CD14-positive monocyte (primary cell): Measurements from ENCODE around the gene ITGB2. TPM values are rescaled to one million over a fixed set of nuclear protein-coding genes. Genes with fewer than 3 reads are reported as not detected.

ENCODE experiments used
- DNase-seq, 3 donors: peaks; one replicate each; pipeline ENCODE4 v3.0.0-alpha.2; 2011 to 2022
- H2AFZ ChIP-seq: 2 replicates; pipeline ENCODE4 v1.6.0; 2012; ENCODE audit warnings: mild to moderate bottlenecking, low read depth, low read length, inconsistent platforms; ENCODE audit not compliant: insufficient read depth, poor library complexity, severe bottlenecking
- H3K27ac ChIP-seq, 2 donors: 1 replicate in 1 of 2; 2 replicates in 1 of 2; pipeline ENCODE4 v1.5.1; 2012 to 2013; ENCODE audit warnings: low read length in 2 of 2, control low read depth in 1 of 2, inconsistent platforms in 1 of 2, low read depth in 1 of 2, mild to moderate bottlenecking in 1 of 2
- H3K27me3 ChIP-seq, 2 donors: one replicate each; pipeline versions ENCODE4 v1.6.0 to v1.6.1; 2011 to 2013; ENCODE audit warnings: low read length in 2 of 2; ENCODE audit not compliant: control insufficient read depth in 2 of 2, insufficient read depth in 2 of 2
- H3K36me3 ChIP-seq, 2 donors: replicated peaks in 1 of 2; 1 replicate in 1 of 2; 2 replicates in 1 of 2; pipeline versions ENCODE4 v1.5.1 to v1.6.1; 2012 to 2013; ENCODE audit warnings: low read length in 2 of 2, control low read depth in 1 of 2, inconsistent platforms in 1 of 2, mild to moderate bottlenecking in 1 of 2; ENCODE audit not compliant: insufficient read depth in 2 of 2, control insufficient read depth in 1 of 2
- H3K4me1 ChIP-seq, 2 donors: 1 replicate in 1 of 2; 2 replicates in 1 of 2; pipeline versions ENCODE4 v1.5.1 to v1.6.1; 2012 to 2013; ENCODE audit warnings: low read length in 2 of 2, control low read depth in 1 of 2, inconsistent platforms in 1 of 2, mild to moderate bottlenecking in 1 of 2, moderate library complexity in 1 of 2; ENCODE audit not compliant: insufficient read depth in 2 of 2, control insufficient read depth in 1 of 2
- H3K4me2 ChIP-seq: replicated peaks from 2 replicates; pipeline ENCODE3; 2012; ENCODE audit warnings: low read length, moderate library complexity, mild to moderate bottlenecking; ENCODE audit not compliant: poor library complexity, severe bottlenecking; ENCODE audit errors: extremely low read depth
- H3K4me3 ChIP-seq, 3 experiments: fragments of 200-600 bp in 1 of 3; sonication (generic) in 1 of 3; replicated peaks in 1 of 3; 1 replicate in 2 of 3; 2 replicates in 1 of 3; pipeline ENCODE4 v1.5.1; 2011 to 2013; ENCODE audit warnings: low read length in 3 of 3, mild to moderate bottlenecking in 3 of 3, control low read depth in 2 of 3, low read depth in 2 of 3, inconsistent platforms in 1 of 3, moderate library complexity in 1 of 3
- H3K79me2 ChIP-seq: 2 replicates; pipeline ENCODE4 v1.6.0; 2012; ENCODE audit warnings: mild to moderate bottlenecking, control low read depth, inconsistent platforms, low read length, moderate library complexity; ENCODE audit not compliant: insufficient read depth
- H3K9ac ChIP-seq: 2 replicates; pipeline ENCODE4 v1.6.0; 2017; ENCODE audit warnings: low read length, mild to moderate bottlenecking; ENCODE audit not compliant: insufficient read depth, poor library complexity, severe bottlenecking
- H3K9me3 ChIP-seq, 2 donors: replicated peaks in 1 of 2; 1 replicate in 1 of 2; 2 replicates in 1 of 2; pipeline versions ENCODE4 v1.5.1 to v1.6.1; 2012 to 2013; ENCODE audit warnings: low read length in 2 of 2, control low read depth in 1 of 2; ENCODE audit not compliant: control insufficient read depth in 1 of 2, insufficient read depth in 1 of 2
- H4K20me1 ChIP-seq: 2 replicates; pipeline ENCODE4 v1.6.0; 2012; ENCODE audit warnings: mild to moderate bottlenecking, low read length, control low read depth, moderate library complexity; ENCODE audit not compliant: insufficient read depth
- H3K27ac Mint-ChIP-seq, 7 donors: one replicate each; pipeline ENCODE4 v1.8.0; 2020; ENCODE audit warnings: mild to moderate bottlenecking in 7 of 7, mixed read lengths in 7 of 7, moderate library complexity in 6 of 7, inconsistent platforms in 2 of 7
- H3K27me3 Mint-ChIP-seq, 3 donors: one replicate each; pipeline ENCODE4 v1.8.0; 2021 to 2022; ENCODE audit warnings: low read depth in 3 of 3, mild to moderate bottlenecking in 3 of 3, mixed read lengths in 3 of 3, moderate library complexity in 3 of 3, inconsistent platforms in 1 of 3
- H3K36me3 Mint-ChIP-seq, 2 donors: one replicate each; pipeline ENCODE4 v1.8.0; 2020; ENCODE audit warnings: mixed read lengths in 2 of 2, inconsistent platforms in 1 of 2, mild to moderate bottlenecking in 1 of 2
- H3K4me1 Mint-ChIP-seq: one replicate; pipeline ENCODE4 v1.8.0; 2020; ENCODE audit warnings: mild to moderate bottlenecking, mixed read lengths
- H3K4me3 Mint-ChIP-seq, 2 donors: one replicate each; pipeline ENCODE4 v1.8.0; 2020; ENCODE audit warnings: mild to moderate bottlenecking in 2 of 2, mixed read lengths in 2 of 2, moderate library complexity in 1 of 2
- H3K9me3 Mint-ChIP-seq, 7 donors: one replicate each; pipeline ENCODE4 v1.8.0; 2020 to 2022; ENCODE audit warnings: mixed read lengths in 7 of 7, mild to moderate bottlenecking in 6 of 7, moderate library complexity in 6 of 7, inconsistent platforms in 2 of 7
- CTCF ChIP-seq: fragments of 200-600 bp; IDR thresholded peaks from one replicate; pipeline ENCODE4 v1.8.0; 2022; ENCODE audit warnings: antibody characterized with exemption, mild to moderate bottlenecking
- WGBS: methylation state at CpG from one replicate; pipeline ENCODE4 v1.1.5; 2013; ENCODE audit warnings: missing lambda C conversion rate; ENCODE audit not compliant: insufficient coverage; 5-methylcytosine and 5-hydroxymethylcytosine counted together
- intact Hi-C, 2 donors: fragments of 100-400 bp; cut with micrococcal nuclease; formaldehyde crosslinking; loops; one replicate each; pipeline versions ENCODE4 v1.15.0 to v1.15.1; 2023
- polyA plus RNA-seq, 3 donors: library from polyadenylated mRNA; depleted of rRNA in 1 of 3; unstranded in 2 of 3; stranded (reverse) in 1 of 3; fragments of 300-500 nt in 2 of 3; fragments of >200 nt in 1 of 3; fragmentation: Illumina TruSeq in 2 of 3; gene quantifications; 1 replicate in 2 of 3; 2 replicates in 1 of 3; pipeline ENCODE4 v1.2.3, GENCODE V29; 2012 to 2021

Gene ITGB2
- polyA plus RNA-seq, 3 donors: 1,470 to 1,628 (median 1,602) TPM

DNA sequence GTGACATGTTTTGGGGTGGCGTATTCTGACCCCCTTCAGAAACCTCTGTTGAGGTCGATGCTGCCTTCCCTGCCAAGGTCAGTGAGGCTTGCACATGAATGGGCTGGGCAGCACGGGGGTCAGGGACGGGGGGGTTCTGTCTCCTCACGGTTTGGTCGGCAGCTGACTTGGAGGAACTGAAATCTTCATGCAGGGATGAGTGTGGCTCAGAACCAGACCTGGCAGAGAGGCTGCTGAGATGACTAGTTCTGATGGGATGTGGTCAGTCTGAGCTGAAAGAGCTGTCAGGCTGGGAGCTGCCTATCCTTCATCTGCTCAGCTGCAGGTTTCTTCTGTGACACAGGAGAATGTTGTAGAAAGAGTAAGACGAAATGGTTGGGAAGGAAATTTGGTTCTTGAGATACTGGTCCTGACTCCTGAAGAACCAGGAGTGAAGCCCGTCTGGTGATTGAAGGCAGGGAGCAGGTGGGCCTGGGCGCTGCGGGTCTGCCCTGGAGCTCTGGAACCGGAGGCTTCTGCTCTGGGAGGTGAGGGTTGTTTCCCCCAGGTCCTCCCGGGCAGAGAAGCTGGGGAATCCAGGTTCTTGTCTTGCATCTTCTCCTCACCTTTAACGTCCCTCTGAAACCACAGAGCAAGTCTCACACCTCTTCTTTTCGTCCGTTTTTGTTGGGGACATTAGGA lies 22.4 kb upstream of the ITGB2 start:
- 91% methylated on average over 11 of the region's 15 CpGs for WGBS
- intact Hi-C loops: no loop called here
- DNase-seq: no peak

DNA sequence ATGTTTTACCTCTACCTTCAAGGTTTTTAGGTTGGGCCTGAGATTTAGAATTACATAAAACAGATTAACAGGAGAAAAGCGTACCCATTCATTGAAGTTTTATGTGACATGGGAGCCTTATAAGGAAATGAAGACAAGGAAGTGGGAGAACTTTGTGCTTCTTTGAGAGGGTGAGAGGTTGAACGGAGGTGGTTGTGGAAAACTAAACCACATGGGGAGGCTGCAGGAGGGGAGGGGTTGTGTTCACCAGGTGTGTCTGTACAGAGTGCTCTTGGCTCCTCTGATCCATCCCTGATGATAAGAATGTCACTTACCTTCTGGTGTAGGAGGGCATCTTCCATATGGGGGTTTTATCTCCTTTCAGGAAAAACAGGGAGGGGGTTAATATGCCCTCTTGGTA lies 21.9 kb upstream of the ITGB2 start:
- H3K4me1 ChIP-seq: peaks cover 20 to 29% of the 10 kb centered on the region in 2 donors
- peaks cover 27% of the 10 kb centered on the region for H3K4me1 Mint-ChIP-seq

More for the DNA sequence above, 22.4 kb upstream of the ITGB2 start:
- H3K4me1 ChIP-seq: peaks cover 20 to 29% of the 10 kb centered on the region in 2 donors
- no peak overlapping the region for H3K4me3 Mint-ChIP-seq
- peaks cover 27% of the 10 kb centered on the region for H3K4me1 Mint-ChIP-seq
- H2AFZ ChIP-seq: no peak overlapping the region
- peaks cover under 1 to 4% (median 2%) of the 10 kb centered on the region in 3 donors for H3K27me3 Mint-ChIP-seq
- H3K36me3 ChIP-seq: peaks cover 29 to 37% of the 10 kb centered on the region in 2 donors
- peaks cover 33% of the 10 kb centered on the region for H4K20me1 ChIP-seq
- H3K79me2 ChIP-seq: peaks cover 56% of the 10 kb centered on the region
- no peak for TF ChIP-seq CTCF
- no peak overlapping the region for H3K4me2 ChIP-seq
- no peak overlapping the region for H3K27ac ChIP-seq
- H3K9me3 ChIP-seq: no peaks in the 10 kb centered on the region
- H3K4me3 ChIP-seq: no peak overlapping the region
- peaks cover 0 to 2% (median 0%) of the 10 kb centered on the region in 7 donors for H3K9me3 Mint-ChIP-seq
- H3K27ac Mint-ChIP-seq: peak overlapping the region in 1 of 7 donors; percentile 27
- no peak overlapping the region for H3K9ac ChIP-seq
- H3K27me3 ChIP-seq: no peaks in the 10 kb centered on the region
- peaks cover 44 to 45% of the 10 kb centered on the region in 2 donors for H3K36me3 Mint-ChIP-seq

More for the DNA sequence above, 21.9 kb upstream of the ITGB2 start:
- H3K27ac ChIP-seq: no peak overlapping the region
- H3K36me3 ChIP-seq: peaks cover 26 to 35% of the 10 kb centered on the region in 2 donors
- H3K27me3 Mint-ChIP-seq: peaks cover 2 to 4% (median 2%) of the 10 kb centered on the region in 3 donors
- no peak for TF ChIP-seq CTCF
- peaks cover 27% of the 10 kb centered on the region for H4K20me1 ChIP-seq
- no peak for DNase-seq
- H3K4me3 Mint-ChIP-seq: no peak overlapping the region
- no peak overlapping the region for H3K4me3 ChIP-seq
- peaks cover 53% of the 10 kb centered on the region for H3K79me2 ChIP-seq
- peak overlapping the region in 1 of 7 donors; percentile 27 for H3K27ac Mint-ChIP-seq
- H3K9ac ChIP-seq: no peak overlapping the region
- intact Hi-C loops: no loop called here
- H3K9me3 Mint-ChIP-seq: peaks cover 0 to 8% (median 4%) of the 10 kb centered on the region in 7 donors
- H3K36me3 Mint-ChIP-seq: peaks cover 41 to 42% of the 10 kb centered on the region in 2 donors
- H2AFZ ChIP-seq: no peak overlapping the region
- H3K27me3 ChIP-seq: no peaks in the 10 kb centered on the region
- 88% methylated on average over 1 of the region's 2 CpGs for WGBS
- peaks cover 3 to 4% of the 10 kb centered on the region in 2 donors for H3K9me3 ChIP-seq
- H3K4me2 ChIP-seq: no peak overlapping the region
